Measurements from ENCODE around the gene OR6K2.

GRCh38 chr1:158686111-158687009 is 14.1 kb downstream of the OR6K2 start, which contains the start of gene SPTA1:
- TF ChIP-seq, protein P1, sequence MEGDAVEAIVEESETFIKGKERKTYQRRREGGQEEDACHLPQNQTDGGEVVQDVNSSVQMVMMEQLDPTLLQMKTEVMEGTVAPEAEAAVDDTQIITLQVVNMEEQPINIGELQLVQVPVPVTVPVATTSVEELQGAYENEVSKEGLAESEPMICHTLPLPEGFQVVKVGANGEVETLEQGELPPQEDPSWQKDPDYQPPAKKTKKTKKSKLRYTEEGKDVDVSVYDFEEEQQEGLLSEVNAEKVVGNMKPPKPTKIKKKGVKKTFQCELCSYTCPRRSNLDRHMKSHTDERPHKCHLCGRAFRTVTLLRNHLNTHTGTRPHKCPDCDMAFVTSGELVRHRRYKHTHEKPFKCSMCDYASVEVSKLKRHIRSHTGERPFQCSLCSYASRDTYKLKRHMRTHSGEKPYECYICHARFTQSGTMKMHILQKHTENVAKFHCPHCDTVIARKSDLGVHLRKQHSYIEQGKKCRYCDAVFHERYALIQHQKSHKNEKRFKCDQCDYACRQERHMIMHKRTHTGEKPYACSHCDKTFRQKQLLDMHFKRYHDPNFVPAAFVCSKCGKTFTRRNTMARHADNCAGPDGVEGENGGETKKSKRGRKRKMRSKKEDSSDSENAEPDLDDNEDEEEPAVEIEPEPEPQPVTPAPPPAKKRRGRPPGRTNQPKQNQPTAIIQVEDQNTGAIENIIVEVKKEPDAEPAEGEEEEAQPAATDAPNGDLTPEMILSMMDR (IDR thresholded peaks at IDR 0.05; ENCODE audit: insufficient read depth, low read length): no peak
- no peak for TF ChIP-seq POLR2AphosphoS5 (IDR thresholded peaks at IDR 0.05; ENCODE audit: low read depth)
- TF ChIP-seq GABPA (IDR thresholded peaks at IDR 0.05; ENCODE audit: low read depth): no peak

All from HL-60 (cell line).